Measurements from ENCODE around the gene ST7L.

Gene ST7L

DNA sequence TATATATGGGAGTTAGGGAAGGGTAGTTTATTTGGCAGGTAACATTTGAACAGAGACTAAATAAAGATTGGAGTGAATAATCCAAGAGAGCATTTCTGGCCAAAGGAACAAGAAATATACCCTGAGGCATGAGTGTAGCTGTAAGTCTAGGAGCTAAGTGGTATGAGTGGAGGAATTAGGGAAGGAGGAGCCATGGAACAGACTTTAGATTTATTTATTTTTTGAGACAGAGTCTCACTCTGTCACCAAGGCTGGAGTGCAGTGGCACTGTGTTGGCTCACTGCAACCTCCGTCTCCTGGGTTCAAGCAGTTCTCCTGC is 19.1 kb upstream of the ST7L start:
- TF ChIP-seq CTCF (IDR thresholded peaks at IDR 0.05; ENCODE audit: extremely low read depth, missing control alignments), result no peak
- DNase-seq (ENCODE audit: low spot score), result no peak

DNA sequence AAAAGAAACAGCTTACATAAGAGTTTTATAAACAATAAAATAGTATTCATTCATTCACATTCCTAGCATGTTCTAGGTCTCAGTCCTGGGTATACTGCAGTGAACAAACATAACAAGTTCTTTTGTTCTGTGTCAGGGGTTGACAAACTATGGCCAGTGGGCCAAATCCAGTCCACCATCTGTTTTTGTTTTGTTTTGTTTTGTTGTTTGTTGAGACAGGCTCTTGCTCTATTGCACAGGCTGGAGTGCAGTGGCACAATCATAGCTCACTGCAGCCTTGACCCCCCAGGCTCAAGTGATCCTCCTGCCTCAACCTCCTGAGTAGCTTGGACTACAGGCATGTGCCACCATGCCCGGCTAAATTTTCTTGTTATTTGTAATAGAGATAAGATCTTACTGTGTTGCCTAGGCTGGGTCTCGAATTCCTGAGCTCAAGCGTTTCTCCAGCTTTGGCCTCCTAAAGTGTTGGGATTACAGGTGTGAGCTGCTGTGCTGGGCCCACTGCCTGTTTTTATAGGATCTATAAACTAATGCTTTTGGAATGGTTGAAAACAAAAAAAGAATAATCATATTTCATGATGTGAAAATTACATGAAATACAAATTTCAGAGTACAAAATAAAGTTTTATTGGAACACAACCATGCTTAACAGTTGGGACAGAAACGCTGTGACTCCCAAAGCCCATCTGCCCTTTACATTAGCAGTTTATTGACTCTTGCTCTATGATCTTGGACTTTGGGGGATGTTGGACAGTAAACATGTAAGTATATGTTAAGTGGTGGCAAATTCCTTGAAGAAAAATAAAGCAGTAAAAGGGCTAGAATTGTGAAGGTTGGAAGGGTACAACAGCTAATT is 18.5 kb upstream of the ST7L start:
- DNase-seq (ENCODE audit: low spot score), result no peak
- TF ChIP-seq CTCF (IDR thresholded peaks at IDR 0.05; ENCODE audit: extremely low read depth, missing control alignments), result no peak

DNA sequence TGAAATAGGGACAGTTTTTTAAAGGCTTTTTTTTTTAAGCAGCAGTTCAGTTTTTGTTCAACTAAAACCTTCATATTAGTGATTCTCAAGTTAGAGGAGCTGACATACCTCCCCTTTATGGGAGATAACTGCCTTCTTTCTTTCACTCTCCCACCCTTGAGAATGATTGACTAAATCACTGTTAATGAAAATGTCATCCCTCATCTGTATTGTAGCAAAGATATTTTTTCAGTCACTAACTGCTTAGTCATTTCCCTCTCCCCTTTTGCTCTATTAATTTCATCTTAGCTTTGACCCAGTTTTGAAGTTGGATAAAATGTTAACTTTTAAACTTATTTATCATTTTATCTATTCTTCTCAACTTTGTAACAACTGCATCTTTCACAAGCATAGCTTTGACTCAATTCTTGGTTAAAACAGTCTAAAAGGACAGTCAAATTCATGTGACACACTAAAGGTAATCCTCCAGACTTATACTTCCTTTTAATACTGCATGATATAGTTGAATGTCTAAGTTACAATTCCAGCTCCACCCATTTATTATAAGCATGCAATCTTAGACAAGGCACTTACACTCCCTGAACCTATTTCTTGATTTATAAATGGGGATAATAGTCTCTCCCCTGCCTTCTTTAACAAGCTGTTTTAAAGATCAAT is 17.8 kb upstream of the ST7L start:
- TF ChIP-seq CTCF (IDR thresholded peaks at IDR 0.05; ENCODE audit: extremely low read depth, missing control alignments), result no peak
- DNase-seq (ENCODE audit: low spot score), result peak; percentile 69

DNA sequence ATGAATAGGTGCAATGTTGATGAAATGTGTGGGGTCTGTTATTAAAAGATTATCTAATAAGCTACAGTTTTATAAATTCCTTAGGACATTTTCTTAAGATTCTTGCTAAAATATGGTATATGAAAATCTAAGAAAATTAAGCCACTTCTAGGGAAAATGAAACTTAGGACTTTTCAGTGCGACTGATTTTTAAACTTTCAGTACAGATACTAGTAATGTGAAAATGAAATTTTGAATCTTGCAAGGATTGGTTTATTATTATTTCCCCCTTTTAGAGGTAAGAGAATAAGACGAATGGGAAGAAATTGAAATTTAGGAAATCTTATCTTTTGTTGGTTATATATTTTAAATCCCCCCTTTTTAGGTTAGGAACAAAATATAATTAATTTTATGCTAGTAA is 17.1 kb upstream of the ST7L start:
- no peak for TF ChIP-seq CTCF (IDR thresholded peaks at IDR 0.05; ENCODE audit: extremely low read depth, missing control alignments)
- no peak for DNase-seq (ENCODE audit: low spot score)

DNA sequence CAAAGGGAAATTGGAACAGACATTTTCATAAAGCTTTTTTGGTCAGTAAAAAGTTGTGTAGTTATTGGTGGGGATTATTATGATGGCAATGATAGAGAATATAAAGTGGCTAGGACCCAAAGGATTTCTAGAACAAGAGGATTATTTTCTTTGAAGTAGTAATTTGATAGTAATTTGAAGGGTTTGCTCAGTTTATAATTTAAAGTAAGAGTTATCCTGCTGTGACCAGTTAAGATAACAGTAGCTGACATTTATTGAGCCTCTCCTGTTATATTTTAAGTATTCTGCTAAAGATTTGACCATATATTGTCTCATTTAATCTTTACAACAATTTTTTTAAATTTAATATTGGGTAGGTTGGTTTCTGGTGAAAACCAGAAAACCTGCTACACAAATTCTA is 15.4 kb upstream of the ST7L start:
- no peak for DNase-seq (ENCODE audit: low spot score)
- no peak for TF ChIP-seq CTCF (IDR thresholded peaks at IDR 0.05; ENCODE audit: extremely low read depth, missing control alignments)

DNA sequence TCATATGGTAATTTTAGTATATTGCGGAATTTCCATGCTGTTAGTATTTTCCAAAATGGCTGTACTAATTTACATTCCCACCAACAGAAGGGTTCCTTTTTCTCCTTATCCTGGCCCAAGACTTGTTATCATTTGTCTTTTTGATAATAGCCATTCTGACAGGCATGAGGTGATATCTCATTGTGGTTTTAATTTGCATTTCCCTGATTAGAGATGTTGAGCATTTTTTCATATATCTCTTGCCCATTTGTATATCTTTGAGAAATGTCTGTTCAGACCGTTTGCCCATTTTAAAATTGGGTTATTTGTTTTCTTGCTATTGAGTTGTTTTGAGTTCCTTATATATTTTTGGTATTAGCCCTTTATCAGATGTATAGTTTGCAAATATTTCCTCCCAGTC is 14.7 kb upstream of the ST7L start:
- no peak for TF ChIP-seq CTCF (IDR thresholded peaks at IDR 0.05; ENCODE audit: extremely low read depth, missing control alignments)
- no peak for DNase-seq (ENCODE audit: low spot score)

GRCh38 chr1:112629256-112629655 is 10.3 kb upstream of the ST7L start:
- TF ChIP-seq CTCF (IDR thresholded peaks at IDR 0.05; ENCODE audit: extremely low read depth, missing control alignments), result no peak
- DNase-seq (ENCODE audit: low spot score), result no peak

Data from GM20000 (cell line).